ENCODE data around the gene KLK5. TPM values are rescaled to one million over a fixed set of nuclear protein-coding genes. Genes with fewer than 3 reads are reported as not detected.

The KLK5 gene
- total RNA-seq, 1 donor from 2014 or later, result not detected

- Mint-ChIP-seq H3K27me3 (ENCODE audit: unreplicated experiment) (peaks cover 21% of the 10 kb centered on the region), H3K4me3 (ENCODE audit: unreplicated experiment) (no peak overlapping the region), H3K27ac (ENCODE audit: unreplicated experiment) (no peak overlapping the region), H3K4me1 (ENCODE audit: low read depth, unreplicated experiment) (peaks cover 2% of the 10 kb centered on the region), H3K36me3 (ENCODE audit: unreplicated experiment) (peaks cover 9% of the 10 kb centered on the region), H3K9me3 (ENCODE audit: unreplicated experiment) (peaks cover 8% of the 10 kb centered on the region)
- no peak for DNase-seq
- no peak for TF ChIP-seq CTCF (IDR thresholded peaks at IDR 0.05; ENCODE audit: partially characterized antibody, unreplicated experiment)
Observed at GRCh38 chr19:50962245-50962644, 9.4 kb upstream of the KLK5 start.

- H3K4me1 Mint-ChIP-seq (ENCODE audit: low read depth, unreplicated experiment), result peaks cover 2% of the 10 kb centered on the region
- DNase-seq, result no peak
- H3K27ac Mint-ChIP-seq (ENCODE audit: unreplicated experiment), result no peak overlapping the region
- H3K27me3 Mint-ChIP-seq (ENCODE audit: unreplicated experiment), result peaks cover 20% of the 10 kb centered on the region
- H3K4me3 Mint-ChIP-seq (ENCODE audit: unreplicated experiment), result no peak overlapping the region
- no peak for TF ChIP-seq CTCF (IDR thresholded peaks at IDR 0.05; ENCODE audit: partially characterized antibody, unreplicated experiment)
- peaks cover 9% of the 10 kb centered on the region for H3K36me3 Mint-ChIP-seq (ENCODE audit: unreplicated experiment)
- H3K9me3 Mint-ChIP-seq (ENCODE audit: unreplicated experiment), result peaks cover 8% of the 10 kb centered on the region
Observed at GRCh38 chr19:50959731-50960500, 7.1 kb upstream of the KLK5 start.

DNA sequence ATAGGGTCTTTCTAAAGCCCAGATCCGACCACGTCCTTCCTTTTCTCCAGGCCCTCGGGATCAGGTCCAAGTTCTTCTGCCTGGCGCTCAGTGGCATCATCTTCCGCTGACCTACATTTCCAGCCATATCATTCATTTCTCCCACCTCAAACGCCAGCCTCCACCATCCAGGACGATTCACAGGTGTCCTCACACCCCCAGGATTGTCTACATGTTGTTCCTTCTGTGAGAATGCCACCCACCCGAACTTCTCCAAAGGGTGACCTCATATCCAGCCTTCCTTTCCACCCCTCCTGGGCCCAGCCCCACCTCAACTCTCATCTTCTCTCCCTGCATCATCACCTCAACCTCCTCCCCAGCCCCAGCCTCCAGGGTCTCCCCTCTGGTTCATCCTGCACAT is 4.7 kb upstream of the KLK5 start:
- H3K4me3 Mint-ChIP-seq (ENCODE audit: unreplicated experiment), result no peak overlapping the region
- H3K27ac Mint-ChIP-seq (ENCODE audit: unreplicated experiment), result no peak overlapping the region
- no peak for TF ChIP-seq CTCF (IDR thresholded peaks at IDR 0.05; ENCODE audit: partially characterized antibody, unreplicated experiment)
- H3K9me3 Mint-ChIP-seq (ENCODE audit: unreplicated experiment), result peaks cover 10% of the 10 kb centered on the region
- no peaks in the 10 kb centered on the region for H3K4me1 Mint-ChIP-seq (ENCODE audit: low read depth, unreplicated experiment)
- H3K36me3 Mint-ChIP-seq (ENCODE audit: unreplicated experiment), result peaks cover 13% of the 10 kb centered on the region
- no peak for DNase-seq
- peaks cover 18% of the 10 kb centered on the region for H3K27me3 Mint-ChIP-seq (ENCODE audit: unreplicated experiment)

DNA sequence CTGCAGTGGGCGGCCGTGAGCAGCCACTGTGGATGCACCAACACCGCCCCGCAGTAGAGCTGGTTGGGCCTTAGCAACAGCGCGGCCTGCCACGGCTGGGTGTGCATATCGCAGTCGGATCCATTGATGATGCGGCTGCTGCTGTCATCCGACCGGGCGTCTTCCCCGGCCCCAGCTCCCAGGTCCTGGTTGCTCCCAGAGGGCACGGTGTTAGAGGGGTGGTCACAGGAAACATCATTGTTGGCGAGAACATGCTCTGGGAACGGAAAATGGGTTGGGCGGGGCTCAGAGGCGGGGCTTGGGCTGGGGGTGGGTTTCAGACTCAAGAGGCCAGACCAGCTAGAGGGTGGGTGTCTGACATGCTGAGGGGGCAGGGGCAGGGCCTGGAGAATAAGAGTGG is 3.0 kb downstream of the KLK5 start:
- H3K27me3 Mint-ChIP-seq (ENCODE audit: unreplicated experiment), result peaks cover 8% of the 10 kb centered on the region
- no peak for TF ChIP-seq CTCF (IDR thresholded peaks at IDR 0.05; ENCODE audit: partially characterized antibody, unreplicated experiment)
- H3K27ac Mint-ChIP-seq (ENCODE audit: unreplicated experiment), result no peak overlapping the region
- H3K4me3 Mint-ChIP-seq (ENCODE audit: unreplicated experiment), result no peak overlapping the region
- H3K36me3 Mint-ChIP-seq (ENCODE audit: unreplicated experiment), result peaks cover 4% of the 10 kb centered on the region
- H3K4me1 Mint-ChIP-seq (ENCODE audit: low read depth, unreplicated experiment), result no peaks in the 10 kb centered on the region
- peaks cover 4% of the 10 kb centered on the region for H3K9me3 Mint-ChIP-seq (ENCODE audit: unreplicated experiment)
- no peak for DNase-seq

DNA sequence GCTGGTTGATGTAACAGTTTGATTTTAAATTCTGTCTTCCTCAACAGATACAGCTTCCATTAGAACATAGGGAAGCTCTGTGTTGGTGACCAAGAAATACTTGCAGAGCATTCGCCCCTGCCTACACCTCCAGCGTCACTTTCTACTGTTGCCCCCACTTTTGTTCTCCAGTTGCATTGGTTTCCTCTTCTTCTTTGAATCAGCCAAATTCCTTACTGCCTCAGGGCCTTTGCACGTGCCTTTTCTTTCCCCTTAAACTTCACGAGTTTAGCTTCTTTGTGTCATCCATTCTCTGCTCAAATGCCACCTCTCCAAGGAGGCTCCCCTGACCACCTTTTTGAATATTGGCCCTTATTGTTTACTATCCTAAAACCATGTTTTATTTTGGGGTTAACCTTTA is 5.7 kb downstream of the KLK5 start:
- no peaks in the 10 kb centered on the region for H3K4me1 Mint-ChIP-seq (ENCODE audit: low read depth, unreplicated experiment)
- peaks cover under 1% of the 10 kb centered on the region for H3K9me3 Mint-ChIP-seq (ENCODE audit: unreplicated experiment)
- no peak overlapping the region for H3K27ac Mint-ChIP-seq (ENCODE audit: unreplicated experiment)
- no peak overlapping the region for H3K4me3 Mint-ChIP-seq (ENCODE audit: unreplicated experiment)
- H3K36me3 Mint-ChIP-seq (ENCODE audit: unreplicated experiment), result no peaks in the 10 kb centered on the region
- no peak for TF ChIP-seq CTCF (IDR thresholded peaks at IDR 0.05; ENCODE audit: partially characterized antibody, unreplicated experiment)
- no peak for DNase-seq
- H3K27me3 Mint-ChIP-seq (ENCODE audit: unreplicated experiment), result peaks cover 3% of the 10 kb centered on the region
